Fibroblast of lung (primary cell): Measurements from ENCODE around the gene DVL1. TPM values are rescaled to one million over a fixed set of nuclear protein-coding genes. Genes with fewer than 3 reads are reported as not detected.
"Not testable (repeated sequence)": the region's sequence is repeated elsewhere in the genome, so short reads cannot be mapped to it uniquely, and the experiment has no call there.

Experiments
- DNase-seq, 2 donors: peaks; one replicate each; pipeline versions ENCODE4 v3.0.0 to v3.0.0-alpha.2; 2010; ENCODE audit warnings: low read depth in 2 of 2
- H2AFZ ChIP-seq: 2 replicates; pipeline ENCODE4 v1.5.1; 2012; ENCODE audit warnings: low read length, control low read depth, inconsistent platforms
- H3K27ac ChIP-seq: 2 replicates; pipeline ENCODE4 v1.5.1; 2011; ENCODE audit warnings: low read length, control low read depth; ENCODE audit not compliant: insufficient read depth
- H3K27me3 ChIP-seq: 2 replicates; pipeline ENCODE4 v1.5.1; 2011; ENCODE audit warnings: mild to moderate bottlenecking, low read length; ENCODE audit not compliant: control insufficient read depth, insufficient read depth
- H3K36me3 ChIP-seq: 2 replicates; pipeline ENCODE4 v1.5.1; 2011; ENCODE audit warnings: low read length; ENCODE audit not compliant: control insufficient read depth, insufficient read depth
- H3K4me1 ChIP-seq: 2 replicates; pipeline ENCODE4 v1.5.1; 2011; ENCODE audit warnings: low read length; ENCODE audit not compliant: control insufficient read depth, insufficient read depth; ENCODE audit errors: extremely low read depth
- H3K4me2 ChIP-seq: 2 replicates; pipeline ENCODE4 v1.5.1; 2011; ENCODE audit warnings: low read length, control low read depth; ENCODE audit not compliant: insufficient read depth; ENCODE audit errors: extremely low read depth
- H3K4me3 ChIP-seq, 4 experiments: fragments of 200-600 bp in 1 of 4; sonication (generic) in 1 of 4; replicated peaks in 1 of 4; 2 replicates each; pipeline ENCODE4 v1.5.1; 2011 to 2016; ENCODE audit warnings: low read length in 4 of 4, low read depth in 3 of 4, mild to moderate bottlenecking in 3 of 4, control low read depth in 2 of 4, inconsistent platforms in 1 of 4, mixed read lengths in 1 of 4; ENCODE audit not compliant: insufficient read depth in 1 of 4; ENCODE audit errors: control extremely low read depth in 1 of 4
- H3K79me2 ChIP-seq: 2 replicates; pipeline ENCODE4 v1.5.1; 2012; ENCODE audit warnings: mild to moderate bottlenecking, low read length, inconsistent platforms; ENCODE audit not compliant: control insufficient read depth, insufficient read depth
- H3K9ac ChIP-seq: 2 replicates; pipeline ENCODE4 v1.5.1; 2011; ENCODE audit warnings: mild to moderate bottlenecking, low read length, control low read depth; ENCODE audit not compliant: insufficient read depth
- H3K9me3 ChIP-seq: 2 replicates; pipeline ENCODE4 v1.5.1; 2012; ENCODE audit warnings: low read depth, low read length; ENCODE audit not compliant: control insufficient read depth, insufficient read depth
- H4K20me1 ChIP-seq: 2 replicates; pipeline ENCODE4 v1.5.1; 2011; ENCODE audit warnings: low read length; ENCODE audit not compliant: control insufficient read depth, insufficient read depth; ENCODE audit errors: extremely low read depth
- EZH2 ChIP-seq: IDR thresholded peaks from 2 replicates; pipeline ENCODE4 v1.5.1; 2012; ENCODE audit warnings: low read length, control low read depth, mild to moderate bottlenecking; ENCODE audit errors: missing control alignments
- polyA plus RNA-seq, 2 donors: library from polyadenylated mRNA; depleted of rRNA in 1 of 2; stranded (reverse) in 1 of 2; unstranded in 1 of 2; fragments of >200 nt; gene quantifications; 2 replicates each; pipeline ENCODE4 v1.2.1, GENCODE V29; 2011 to 2012; ENCODE audit warnings: missing spikeins in 1 of 2
- total RNA-seq: library from RNA; depleted of rRNA; stranded (reverse); fragments of >200 nt; gene quantifications from 2 replicates; pipeline ENCODE4 v1.2.1, GENCODE V29; 2014
- TF ChIP-seq, protein P1 (sequence below), 2 donors: IDR thresholded peaks in 1 of 2; conservative IDR thresholded peaks in 1 of 2; 1 replicate in 1 of 2; 2 replicates in 1 of 2; pipeline ENCODE4 v1.5.1; 2011 to 2012; ENCODE audit warnings: low read length in 2 of 2, control low read depth in 1 of 2, inconsistent platforms in 1 of 2, low read depth in 1 of 2, mild to moderate bottlenecking in 1 of 2

Gene DVL1
- total and polyA plus RNA-seq, 2 donors (not counting 1 experiment from before 2014, with no cell fraction given) = 9.1 to 107 TPM

DNA sequence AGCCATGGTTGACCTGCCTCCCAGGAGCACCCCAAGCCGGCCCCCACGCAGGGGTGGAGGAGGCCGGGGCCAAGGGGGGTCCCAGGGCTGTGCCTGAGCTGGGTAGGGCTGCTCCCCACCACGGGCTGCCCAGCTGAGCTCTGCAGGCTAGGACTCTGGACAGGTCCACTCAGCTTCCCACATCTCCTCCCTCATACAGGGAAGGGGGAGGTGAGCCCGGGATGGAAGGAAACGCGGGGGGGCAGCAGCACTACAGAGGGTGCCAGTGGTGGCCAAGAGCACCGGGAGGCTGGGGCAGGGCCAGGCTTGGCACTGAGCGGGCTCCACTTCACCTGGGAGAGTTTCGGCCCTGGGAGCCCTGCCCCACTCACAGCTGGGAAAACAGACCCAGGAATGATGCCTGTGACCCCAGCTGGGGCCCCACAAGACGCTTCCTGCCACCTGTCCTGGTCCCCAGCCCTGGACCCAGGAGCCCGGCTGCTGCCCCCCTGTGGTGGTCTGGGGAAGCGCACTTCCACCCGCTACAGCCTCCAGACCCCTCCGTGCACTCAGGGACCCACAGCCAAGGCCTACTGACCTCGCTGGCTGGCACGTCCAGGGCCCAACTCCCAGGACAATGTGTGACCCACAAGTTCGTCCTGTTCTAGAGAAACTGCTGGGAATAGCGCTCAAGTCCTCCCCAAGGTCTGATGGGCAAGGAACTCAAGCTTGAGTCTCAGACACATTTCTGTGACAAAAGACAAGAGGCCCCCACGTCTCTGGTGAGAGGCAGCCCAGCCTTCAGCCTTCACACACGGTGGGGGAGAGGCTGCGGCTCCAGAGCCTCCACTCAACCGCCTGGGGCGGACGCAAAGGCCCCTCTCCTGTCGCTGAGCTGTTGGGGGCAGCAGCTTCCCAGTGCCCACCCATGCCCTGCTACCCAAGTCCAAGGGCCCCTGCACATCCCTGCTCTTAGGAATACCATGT is 22.8 kb upstream of the DVL1 start:
- H3K4me3 ChIP-seq = no peak overlapping the region
- no peaks in the 10 kb centered on the region for H4K20me1 ChIP-seq
- H3K36me3 ChIP-seq = peaks cover 17% of the 10 kb centered on the region
- TF ChIP-seq, protein P1, sequence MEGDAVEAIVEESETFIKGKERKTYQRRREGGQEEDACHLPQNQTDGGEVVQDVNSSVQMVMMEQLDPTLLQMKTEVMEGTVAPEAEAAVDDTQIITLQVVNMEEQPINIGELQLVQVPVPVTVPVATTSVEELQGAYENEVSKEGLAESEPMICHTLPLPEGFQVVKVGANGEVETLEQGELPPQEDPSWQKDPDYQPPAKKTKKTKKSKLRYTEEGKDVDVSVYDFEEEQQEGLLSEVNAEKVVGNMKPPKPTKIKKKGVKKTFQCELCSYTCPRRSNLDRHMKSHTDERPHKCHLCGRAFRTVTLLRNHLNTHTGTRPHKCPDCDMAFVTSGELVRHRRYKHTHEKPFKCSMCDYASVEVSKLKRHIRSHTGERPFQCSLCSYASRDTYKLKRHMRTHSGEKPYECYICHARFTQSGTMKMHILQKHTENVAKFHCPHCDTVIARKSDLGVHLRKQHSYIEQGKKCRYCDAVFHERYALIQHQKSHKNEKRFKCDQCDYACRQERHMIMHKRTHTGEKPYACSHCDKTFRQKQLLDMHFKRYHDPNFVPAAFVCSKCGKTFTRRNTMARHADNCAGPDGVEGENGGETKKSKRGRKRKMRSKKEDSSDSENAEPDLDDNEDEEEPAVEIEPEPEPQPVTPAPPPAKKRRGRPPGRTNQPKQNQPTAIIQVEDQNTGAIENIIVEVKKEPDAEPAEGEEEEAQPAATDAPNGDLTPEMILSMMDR (conservative IDR thresholded peaks at IDR 0.05 in 1 of 2, IDR thresholded peaks at IDR 0.05 in 1 of 2; ENCODE audit: low read depth in 1 of 2, low read length in 2 of 2) = peak; percentile 82 to 84
- no peak for TF ChIP-seq EZH2
- H3K4me1 ChIP-seq = peaks cover 15% of the 10 kb centered on the region
- peaks cover 26% of the 10 kb centered on the region for H3K79me2 ChIP-seq
- H2AFZ ChIP-seq = no peak overlapping the region
- H3K27me3 ChIP-seq = no peaks in the 10 kb centered on the region
- peak overlapping the region; percentile 54 for H3K4me2 ChIP-seq
- no peak overlapping the region for H3K9ac ChIP-seq
- peak overlapping the region; percentile 28 for H3K27ac ChIP-seq
- DNase-seq = peak; percentile 25 to 55
- peaks cover 3% of the 10 kb centered on the region for H3K9me3 ChIP-seq

DNA sequence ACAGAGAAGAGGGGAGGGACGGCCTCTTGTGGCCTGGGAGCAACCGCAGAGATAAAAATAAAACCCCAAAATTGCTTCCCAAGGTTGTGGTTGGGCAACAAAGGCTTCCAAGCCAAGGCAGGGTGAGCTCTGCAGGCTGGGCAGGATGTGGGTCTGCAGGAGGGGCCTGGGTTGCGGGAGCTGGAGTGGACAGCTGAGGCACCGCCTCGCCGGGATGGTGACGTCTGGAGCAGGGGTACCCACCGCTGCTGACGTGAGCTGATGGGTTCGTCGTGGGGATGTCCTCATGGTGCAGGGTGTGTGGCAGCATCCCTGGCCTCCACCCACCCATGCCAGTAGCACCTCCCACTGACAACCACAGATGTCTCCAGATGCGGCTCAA is 22.1 kb upstream of the DVL1 start:
- no peak overlapping the region for H3K4me3 ChIP-seq
- DNase-seq = no peak
- TF ChIP-seq, protein P1 (conservative IDR thresholded peaks at IDR 0.05 in 1 of 2, IDR thresholded peaks at IDR 0.05 in 1 of 2; ENCODE audit: low read depth in 1 of 2, low read length in 2 of 2) = no peak
- TF ChIP-seq EZH2 = no peak
- H4K20me1 ChIP-seq = no peaks in the 10 kb centered on the region
- H3K36me3 ChIP-seq = peaks cover 13% of the 10 kb centered on the region
- H3K4me2 ChIP-seq = no peak overlapping the region
- H3K27me3 ChIP-seq = no peaks in the 10 kb centered on the region
- peaks cover 26% of the 10 kb centered on the region for H3K79me2 ChIP-seq
- peaks cover 15% of the 10 kb centered on the region for H3K4me1 ChIP-seq
- no peak overlapping the region for H2AFZ ChIP-seq
- H3K27ac ChIP-seq = peak overlapping the region; percentile 28
- peaks cover 4% of the 10 kb centered on the region for H3K9me3 ChIP-seq
- H3K9ac ChIP-seq = no peak overlapping the region

DNA sequence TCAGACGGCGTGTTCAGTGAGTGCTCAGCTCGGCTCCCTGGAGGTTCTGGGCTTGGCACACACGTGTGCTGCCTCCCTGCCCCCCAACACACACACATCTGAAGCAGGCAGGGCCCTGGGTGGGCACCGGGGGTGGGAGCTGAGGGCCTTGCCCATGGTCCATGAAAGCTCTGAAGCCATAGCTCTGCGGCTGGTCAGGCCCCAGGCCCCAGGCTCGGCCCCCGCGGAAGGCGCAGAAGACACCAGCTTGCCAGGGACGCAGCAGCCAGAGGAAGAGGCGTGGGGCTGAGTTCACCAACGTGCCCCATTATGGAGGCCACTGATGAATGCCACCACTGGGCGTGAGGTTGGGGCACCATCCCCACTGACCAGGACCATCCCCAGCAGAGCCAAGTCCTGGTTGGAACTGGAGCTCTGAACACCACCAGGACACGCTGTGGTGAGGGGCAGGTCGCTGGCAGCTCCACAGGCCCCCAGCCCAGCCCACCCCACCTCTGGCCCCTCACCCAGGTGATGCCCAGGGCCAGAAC is 21.6 kb upstream of the DVL1 start:
- Histone ChIP-seq H3K79me2 (peaks cover 26% of the 10 kb centered on the region), H3K4me3 (no peak overlapping the region), H3K9ac (no peak overlapping the region), H3K9me3 (peaks cover 4% of the 10 kb centered on the region), H3K27ac (no peak overlapping the region), H3K4me2 (no peak overlapping the region), H2AFZ (no peak overlapping the region), H4K20me1 (no peaks in the 10 kb centered on the region), H3K4me1 (peaks cover 13% of the 10 kb centered on the region), H3K36me3 (peaks cover 13% of the 10 kb centered on the region), H3K27me3 (no peaks in the 10 kb centered on the region)
- DNase-seq = no peak
- TF ChIP-seq EZH2 = no peak
- TF ChIP-seq, protein P1 (conservative IDR thresholded peaks at IDR 0.05 in 1 of 2, IDR thresholded peaks at IDR 0.05 in 1 of 2; ENCODE audit: low read depth in 1 of 2, low read length in 2 of 2) = no peak

DNA sequence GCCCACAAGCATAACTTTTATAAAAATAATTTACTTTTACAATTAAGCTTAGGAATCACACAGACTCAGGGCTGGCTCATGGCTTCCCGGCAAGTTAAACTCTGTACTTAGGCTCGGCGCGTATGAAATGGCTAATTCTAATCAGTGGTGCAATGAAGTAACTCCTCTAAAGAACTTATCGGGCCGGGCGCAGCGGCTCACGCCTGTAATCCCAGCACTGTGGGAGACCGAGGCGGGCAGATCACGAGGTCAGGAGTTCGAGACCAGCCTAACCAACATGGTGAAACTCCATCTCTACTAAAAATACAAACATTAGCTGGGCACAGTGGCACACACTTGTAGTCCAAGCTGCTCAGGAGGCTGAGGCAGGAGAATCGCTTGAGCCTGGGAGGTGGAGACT is 20.9 kb upstream of the DVL1 start:
- not testable (repeated sequence) for H3K27ac ChIP-seq, H4K20me1 ChIP-seq, H3K4me2 ChIP-seq, H3K9ac ChIP-seq, DNase-seq, H3K9me3 ChIP-seq, H2AFZ ChIP-seq, H3K27me3 ChIP-seq, H3K4me3 ChIP-seq
- peaks cover 13% of the 10 kb centered on the region for H3K36me3 ChIP-seq
- H3K79me2 ChIP-seq = peaks cover 26% of the 10 kb centered on the region
- peaks cover 13% of the 10 kb centered on the region for H3K4me1 ChIP-seq
